Activated T-cell treated with anti-CD3 and anti-CD28 coated beads, Interleukin-2, amount 50 U/mL, for 72 hours (primary cell): ENCODE measurements around the gene FOXP3. TPM values are rescaled to one million over a fixed set of nuclear protein-coding genes. Genes with fewer than 3 reads are reported as not detected.

ENCODE experiments used
- ATAC-seq, 2 donors: fragments of 150-1000 bp; cut with Tn5 transposase; replicated peaks in 1 of 2; 2 replicates each; pipeline ENCODE4 v1.10.0; 2021; ENCODE audit warnings: moderate library complexity in 2 of 2, mild to moderate bottlenecking in 1 of 2
- DNase-seq, 2 donors: peaks; one replicate each; pipeline ENCODE4 v3.0.0; 2021 to 2022; ENCODE audit warnings: mixed read lengths in 1 of 2
- H3K27ac Mint-ChIP-seq: one replicate; pipeline ENCODE4 v1.8.0; 2022; ENCODE audit warnings: mild to moderate bottlenecking, moderate library complexity, mixed read lengths
- H3K27me3 Mint-ChIP-seq: one replicate; pipeline ENCODE4 v1.8.0; 2022; ENCODE audit warnings: low read depth, mixed read lengths
- H3K36me3 Mint-ChIP-seq, 2 donors: one replicate each; pipeline ENCODE4 v1.8.0; 2022; ENCODE audit warnings: mixed read lengths in 2 of 2, mild to moderate bottlenecking in 1 of 2; ENCODE audit not compliant: insufficient read depth in 2 of 2
- H3K4me1 Mint-ChIP-seq: one replicate; pipeline ENCODE4 v1.8.0; 2022; ENCODE audit warnings: low read depth, mixed read lengths
- H3K4me3 Mint-ChIP-seq, 2 donors: one replicate each; pipeline ENCODE4 v1.8.0; 2022; ENCODE audit warnings: mild to moderate bottlenecking in 2 of 2, mixed read lengths in 2 of 2, moderate library complexity in 2 of 2
- H3K9me3 Mint-ChIP-seq, 2 donors: one replicate each; pipeline ENCODE4 v1.8.0; 2022; ENCODE audit warnings: mixed read lengths in 2 of 2
- total RNA-seq, 2 donors: library from RNA; stranded (reverse); gene quantifications; one replicate each; pipeline ENCODE4 v1.2.3, GENCODE V29; 2022

Gene FOXP3
- total RNA-seq, 2 donors from 2014 or later, result 16.7 to 22.8 TPM

DNA sequence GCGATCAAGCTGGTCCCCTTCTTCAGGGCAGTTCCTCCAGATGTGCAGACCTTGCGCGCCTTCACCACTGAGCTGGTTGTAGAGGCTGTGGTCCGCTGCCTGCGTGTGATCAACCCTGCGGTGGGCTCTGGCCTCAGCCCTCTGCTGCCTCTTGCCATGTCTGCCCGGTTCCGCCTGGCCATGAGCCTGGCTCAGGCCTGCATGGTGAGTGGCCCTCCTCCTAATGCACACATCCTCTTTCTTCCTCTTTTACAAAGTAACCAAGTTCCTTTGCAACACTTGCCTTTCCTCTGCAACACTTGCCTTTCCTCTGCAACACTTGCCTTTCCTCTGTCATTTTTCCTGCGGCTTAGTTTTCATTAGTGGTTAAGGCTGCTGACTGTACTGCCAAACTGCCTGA, 27.4 kb downstream of the FOXP3 start:
- peak overlapping the region; percentile 93 to 95 for H3K4me3 Mint-ChIP-seq
- H3K4me1 Mint-ChIP-seq, result peaks cover 15% of the 10 kb centered on the region
- H3K27me3 Mint-ChIP-seq, result no peaks in the 10 kb centered on the region
- peak overlapping the region; percentile 47 for H3K27ac Mint-ChIP-seq
- H3K9me3 Mint-ChIP-seq, result no peaks in the 10 kb centered on the region
- no peaks in the 10 kb centered on the region for H3K36me3 Mint-ChIP-seq
- no peak for ATAC-seq
- no peak for DNase-seq

DNA sequence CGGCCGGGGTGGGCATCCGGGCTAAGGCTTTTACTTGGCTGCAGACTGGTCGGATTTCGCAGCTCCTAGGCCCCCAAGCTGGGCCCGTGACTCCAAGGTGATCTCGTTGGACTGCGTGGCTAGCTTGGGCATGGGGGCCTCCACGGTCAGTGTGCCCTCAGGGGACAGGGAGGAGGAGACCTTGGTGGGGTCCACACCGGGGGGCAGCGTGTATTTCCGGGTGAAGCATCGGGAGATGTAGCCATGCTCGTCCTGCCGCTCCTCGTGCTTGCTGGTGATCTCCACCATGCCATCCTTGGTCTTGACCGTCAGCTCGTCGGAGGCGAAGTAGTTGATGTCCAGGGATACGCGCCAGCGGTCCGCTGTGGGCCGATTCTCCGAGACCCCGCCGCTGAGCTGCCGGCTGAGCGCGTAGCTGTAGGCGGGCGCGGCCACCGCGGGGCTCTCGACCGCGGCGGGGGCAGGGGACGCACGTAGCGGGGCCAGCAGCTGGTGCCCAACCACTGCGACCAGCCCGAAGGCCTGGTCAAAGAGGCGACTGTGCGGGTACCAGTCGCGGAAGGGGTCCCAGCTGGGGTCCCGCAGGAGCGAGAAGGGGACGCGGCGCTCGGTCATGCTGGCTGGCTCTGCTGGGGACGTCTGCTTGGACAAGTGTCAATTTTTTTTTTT, 30.5 kb downstream of the FOXP3 start:
- Mint-ChIP-seq H3K27ac (no peak overlapping the region), H3K36me3 (no peaks in the 10 kb centered on the region), H3K4me1 (peaks cover 25% of the 10 kb centered on the region), H3K4me3 (peak overlapping the region in 1 of 2 donors; percentile 3), H3K9me3 (no peaks in the 10 kb centered on the region), H3K27me3 (no peaks in the 10 kb centered on the region)
- ATAC-seq, result no peak
- DNase-seq, result no peak

GRCh38 chrX:49233176-49233575, 31.3 kb downstream of the FOXP3 start, which contains the start of gene CACNA1F:
TSS of gene CACNA1F (minus strand) at chrX:49233340. CDS start at chrX:49233309, 31 bp downstream.
- Mint-ChIP-seq H3K4me3 (peak within 1 kb of the TSS; percentile 3 to 16), H3K27me3 (no peaks in the 10 kb centered on the region), H3K36me3 (no peaks in the 10 kb centered on the region), H3K27ac (no peak within 1 kb of the TSS), H3K9me3 (no peaks in the 10 kb centered on the region), H3K4me1 (peaks cover 25% of the 10 kb centered on the region)
- ATAC-seq (no peak), DNase-seq (no peak)

DNA sequence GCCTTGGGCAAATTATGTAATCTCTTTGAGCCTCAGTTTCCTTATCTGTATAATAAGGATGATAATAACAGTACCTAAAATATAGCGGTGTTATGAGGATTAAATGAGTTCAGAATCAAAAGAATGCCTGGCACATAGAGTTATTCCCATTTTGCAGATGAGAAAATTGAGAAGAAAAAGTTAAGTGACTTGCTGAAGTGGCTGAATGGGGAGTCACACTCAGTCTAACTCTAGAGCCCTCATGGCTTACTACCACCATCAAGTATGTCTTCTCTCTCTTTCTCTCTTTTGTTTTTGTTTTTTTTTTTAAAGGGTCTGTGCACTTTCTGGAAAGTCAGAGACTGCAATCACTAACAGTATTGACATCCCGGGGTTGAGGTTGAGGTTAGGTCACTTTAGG, 32.0 kb downstream of the FOXP3 start:
- Mint-ChIP-seq H3K36me3 (no peaks in the 10 kb centered on the region), H3K9me3 (no peaks in the 10 kb centered on the region), H3K4me3 (no peak overlapping the region), H3K27me3 (peaks cover 3% of the 10 kb centered on the region), H3K27ac (no peak overlapping the region), H3K4me1 (peaks cover 25% of the 10 kb centered on the region)
- DNase-seq, result no peak
- no peak for ATAC-seq

DNA sequence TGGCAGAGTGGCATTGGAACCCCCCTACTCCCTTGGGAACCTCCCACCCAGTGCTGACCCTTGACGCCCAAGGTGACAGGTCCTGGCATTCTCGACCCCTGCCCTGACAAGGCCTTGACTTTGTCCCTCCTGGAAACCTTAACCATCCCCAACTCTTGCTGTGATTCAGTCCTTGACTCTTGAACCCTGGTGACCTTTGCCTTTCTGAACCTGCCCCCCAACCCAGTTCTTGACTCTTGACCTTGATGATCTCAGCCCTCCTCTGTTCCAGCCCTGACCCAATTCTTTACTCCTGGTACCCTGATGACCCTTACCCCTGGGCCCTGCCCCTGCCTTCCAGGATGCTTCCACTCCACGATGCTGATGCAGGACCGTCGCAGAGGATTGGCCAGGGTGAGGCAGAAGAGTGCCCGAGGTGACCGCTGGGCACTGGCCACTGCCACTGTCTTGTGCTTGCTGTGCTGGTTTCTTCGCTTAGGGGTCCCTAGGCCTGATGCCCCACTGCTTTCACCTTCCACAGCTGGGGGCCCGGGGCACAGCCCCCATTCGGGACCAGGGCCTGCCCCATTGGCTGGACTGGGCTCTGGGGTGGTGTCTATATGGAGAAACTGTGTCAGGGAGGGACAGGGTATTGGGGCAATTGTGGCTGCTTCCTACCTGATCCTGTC, 33.0 kb downstream of the FOXP3 start:
- H3K36me3 Mint-ChIP-seq, result no peaks in the 10 kb centered on the region
- no peak for DNase-seq
- H3K4me1 Mint-ChIP-seq, result peaks cover 15% of the 10 kb centered on the region
- H3K9me3 Mint-ChIP-seq, result no peaks in the 10 kb centered on the region
- peak overlapping the region; percentile 77 for H3K27ac Mint-ChIP-seq
- H3K27me3 Mint-ChIP-seq, result peaks cover 7% of the 10 kb centered on the region
- no peak for ATAC-seq
- H3K4me3 Mint-ChIP-seq, result peak overlapping the region; percentile 78 to 79

DNA sequence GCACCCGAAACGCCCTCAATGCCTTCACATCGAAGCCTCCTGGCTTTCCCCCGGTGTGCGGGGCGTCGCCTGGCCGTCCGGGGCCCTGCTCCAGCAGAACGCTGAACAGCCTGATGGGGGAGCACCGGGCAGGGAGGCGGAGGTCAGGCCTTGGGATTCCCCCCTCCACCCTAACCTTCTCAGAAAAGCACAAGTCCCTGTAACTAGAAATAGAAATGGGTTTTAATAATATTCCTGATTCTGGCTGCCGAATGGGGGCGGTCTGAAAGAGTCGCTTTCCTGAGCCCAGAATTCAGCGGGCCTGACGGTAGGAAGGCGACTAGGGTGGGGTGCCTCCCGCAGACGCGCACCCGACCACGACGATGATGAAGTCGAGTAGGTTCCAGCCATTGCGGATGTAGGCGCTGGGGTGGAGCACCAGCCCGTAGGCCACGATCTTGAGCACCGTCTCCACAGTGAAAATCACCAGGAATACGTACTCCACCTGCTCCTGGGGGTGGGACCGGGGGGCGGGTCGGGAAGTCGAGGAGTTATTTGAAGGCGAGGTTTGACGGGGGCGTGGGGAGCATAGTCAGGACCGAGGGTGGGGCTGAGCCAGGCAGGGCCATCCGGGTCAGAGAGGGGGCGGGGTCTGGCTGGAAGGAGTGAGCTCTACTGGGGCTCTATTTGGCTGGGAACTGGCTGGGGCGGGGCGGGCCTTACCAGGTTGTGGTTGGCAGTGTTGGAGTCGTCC, 33.8 kb downstream of the FOXP3 start:
- ATAC-seq, result peak; percentile 82 to 89
- Mint-ChIP-seq H3K27me3 (peaks cover 10% of the 10 kb centered on the region), H3K4me1 (peaks cover 10% of the 10 kb centered on the region), H3K27ac (peak overlapping the region; percentile 42), H3K36me3 (no peaks in the 10 kb centered on the region), H3K4me3 (peak overlapping the region; percentile 78 to 79), H3K9me3 (no peaks in the 10 kb centered on the region)
- DNase-seq, result peak; percentile 75 to 81

DNA sequence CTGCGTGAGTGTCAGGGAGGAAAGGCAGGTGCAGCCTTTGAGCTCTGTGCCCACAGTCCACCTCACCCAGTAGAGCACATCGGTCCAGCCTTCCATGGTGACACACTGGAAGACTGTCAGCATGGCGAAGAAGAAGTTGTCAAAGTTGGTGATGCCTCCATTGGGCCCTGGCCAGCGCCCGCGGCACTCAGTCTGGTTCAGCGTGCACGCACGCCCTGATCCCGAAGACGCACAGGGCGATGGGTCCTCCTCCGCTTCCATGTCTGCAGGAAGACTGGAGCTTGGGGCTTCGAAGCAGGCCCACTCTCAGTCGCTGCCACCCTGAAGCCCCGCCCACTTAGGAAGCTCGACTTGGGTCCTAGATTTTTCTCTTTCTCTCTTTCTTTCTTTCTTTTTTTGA, 36.3 kb downstream of the FOXP3 start:
- H3K36me3 Mint-ChIP-seq, result no peaks in the 10 kb centered on the region
- no peaks in the 10 kb centered on the region for H3K9me3 Mint-ChIP-seq
- H3K4me1 Mint-ChIP-seq, result peaks cover 10% of the 10 kb centered on the region
- ATAC-seq (no peak), DNase-seq (no peak)
- no peak overlapping the region for H3K4me3 Mint-ChIP-seq
- H3K27ac Mint-ChIP-seq, result no peak overlapping the region
- peaks cover 27% of the 10 kb centered on the region for H3K27me3 Mint-ChIP-seq

- no peak for ATAC-seq
- H3K4me1 Mint-ChIP-seq, result peaks cover 10% of the 10 kb centered on the region
- no peak for DNase-seq
- no peak overlapping the region for H3K4me3 Mint-ChIP-seq
- no peaks in the 10 kb centered on the region for H3K36me3 Mint-ChIP-seq
- no peaks in the 10 kb centered on the region for H3K9me3 Mint-ChIP-seq
- no peak overlapping the region for H3K27ac Mint-ChIP-seq
- peaks cover 27% of the 10 kb centered on the region for H3K27me3 Mint-ChIP-seq
These were observed 36.8 kb downstream of the FOXP3 start for GRCh38 chrX:49227726-49228125.

DNA sequence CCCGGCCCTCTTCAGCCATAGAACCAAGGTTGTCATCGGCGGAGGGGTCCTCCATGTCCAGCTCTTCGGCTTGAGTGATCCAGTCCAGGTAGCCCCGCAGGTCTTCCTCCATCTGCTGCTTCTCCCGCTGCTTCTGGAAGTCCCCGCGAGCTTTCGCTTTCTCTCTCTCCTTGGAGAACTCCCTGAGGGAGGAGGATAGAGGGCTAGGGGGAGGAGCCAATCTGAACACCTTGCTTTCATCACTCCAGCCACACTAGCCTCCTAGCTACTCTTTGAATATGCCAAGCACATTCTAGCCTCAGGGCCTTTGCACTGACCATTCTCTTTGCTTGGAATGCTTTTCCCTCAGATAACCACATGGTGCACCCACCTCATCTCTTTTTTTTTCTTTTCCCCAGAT, 37.6 kb downstream of the FOXP3 start:
- DNase-seq (no peak), ATAC-seq (no peak)
- Mint-ChIP-seq H3K27ac (no peak overlapping the region), H3K27me3 (peaks cover 32% of the 10 kb centered on the region), H3K4me3 (no peak overlapping the region), H3K9me3 (no peaks in the 10 kb centered on the region), H3K36me3 (no peaks in the 10 kb centered on the region), H3K4me1 (peaks cover 10% of the 10 kb centered on the region)

DNA sequence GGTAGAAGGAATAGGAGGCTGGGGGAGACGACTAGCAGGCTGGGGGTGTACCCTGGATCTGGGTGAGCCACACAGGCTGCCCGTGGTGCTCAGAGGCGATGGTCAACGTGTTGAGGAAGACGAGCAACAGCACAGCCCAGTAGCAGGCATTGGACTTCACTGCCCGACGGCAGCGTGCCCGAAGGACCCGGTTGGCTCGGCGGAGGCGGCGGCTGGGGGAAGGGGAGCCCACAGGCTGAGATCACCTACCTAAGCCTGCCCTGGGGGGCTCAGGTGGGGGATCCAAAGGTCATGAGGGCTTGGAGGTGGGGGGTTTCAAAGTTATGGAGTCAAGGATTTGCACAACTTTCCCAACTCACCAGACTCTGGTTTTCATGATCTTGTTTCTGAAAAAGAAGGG, 38.7 kb downstream of the FOXP3 start:
- Mint-ChIP-seq H3K9me3 (no peaks in the 10 kb centered on the region), H3K4me3 (no peak overlapping the region), H3K36me3 (no peaks in the 10 kb centered on the region), H3K27me3 (peaks cover 32% of the 10 kb centered on the region), H3K27ac (no peak overlapping the region), H3K4me1 (peaks cover under 1% of the 10 kb centered on the region)
- ATAC-seq (no peak), DNase-seq (no peak)

- peaks cover 24% of the 10 kb centered on the region for H3K27me3 Mint-ChIP-seq
- DNase-seq, result no peak
- no peaks in the 10 kb centered on the region for H3K36me3 Mint-ChIP-seq
- no peak overlapping the region for H3K4me3 Mint-ChIP-seq
- no peak overlapping the region for H3K27ac Mint-ChIP-seq
- H3K4me1 Mint-ChIP-seq, result no peaks in the 10 kb centered on the region
- no peaks in the 10 kb centered on the region for H3K9me3 Mint-ChIP-seq
- no peak for ATAC-seq
These were observed 42.6 kb downstream of the FOXP3 start for GRCh38 chrX:49221868-49222267.

GRCh38 chrX:49220100-49220499, 44.4 kb downstream of the FOXP3 start:
- peaks cover 22% of the 10 kb centered on the region for H3K27me3 Mint-ChIP-seq
- no peaks in the 10 kb centered on the region for H3K4me1 Mint-ChIP-seq
- DNase-seq, result no peak
- no peak overlapping the region for H3K4me3 Mint-ChIP-seq
- H3K9me3 Mint-ChIP-seq, result no peaks in the 10 kb centered on the region
- no peak overlapping the region for H3K27ac Mint-ChIP-seq
- no peak for ATAC-seq
- no peaks in the 10 kb centered on the region for H3K36me3 Mint-ChIP-seq

- no peak for ATAC-seq
- H3K27me3 Mint-ChIP-seq, result peaks cover 13% of the 10 kb centered on the region
- no peak overlapping the region for H3K4me3 Mint-ChIP-seq
- no peaks in the 10 kb centered on the region for H3K4me1 Mint-ChIP-seq
- no peak for DNase-seq
- peaks cover 6 to 10% of the 10 kb centered on the region in 2 donors for H3K9me3 Mint-ChIP-seq
- no peaks in the 10 kb centered on the region for H3K36me3 Mint-ChIP-seq
- no peak overlapping the region for H3K27ac Mint-ChIP-seq
These were observed 49.4 kb downstream of the FOXP3 start for GRCh38 chrX:49214996-49215526.
